Measurements from ENCODE around the gene CBLB.
A peak's percentile ranks its signal among the peaks of the same experiment; 100 is the strongest.
"Not testable (repeated sequence)": the region's sequence is repeated elsewhere in the genome, so short reads cannot be mapped to it uniquely, and the experiment has no call there.

The CBLB gene

GRCh38 chr3:105822171-105823123 is 46.4 kb downstream of the CBLB start:
- DNase-seq: no peak

- no peak for DNase-seq
Measured at GRCh38 chr3:105821433-105821832, 47.4 kb downstream of the CBLB start.

- DNase-seq: no peak
Measured at GRCh38 chr3:105816833-105817232, 52.0 kb downstream of the CBLB start.

- DNase-seq: not testable (repeated sequence)
Measured at GRCh38 chr3:105815331-105815730, 53.5 kb downstream of the CBLB start.

GRCh38 chr3:105813710-105814109 is 55.1 kb downstream of the CBLB start:
- no peak for DNase-seq

- no peak for DNase-seq
Measured at GRCh38 chr3:105812194-105812586, 56.6 kb downstream of the CBLB start.

- DNase-seq: no peak
Measured at GRCh38 chr3:105811518-105812193, 57.2 kb downstream of the CBLB start.

- no peak for DNase-seq
Measured at GRCh38 chr3:105809208-105809888, 59.5 kb downstream of the CBLB start.

GRCh38 chr3:105807701-105808100 is 61.1 kb downstream of the CBLB start:
- no peak for DNase-seq

- DNase-seq: no peak
Measured at GRCh38 chr3:105807146-105807545, 61.7 kb downstream of the CBLB start.

GRCh38 chr3:105806359-105806758 is 62.5 kb downstream of the CBLB start:
- DNase-seq: no peak

GRCh38 chr3:105805404-105805803 is 63.4 kb downstream of the CBLB start:
- DNase-seq: no peak

- no peak for DNase-seq
Measured at GRCh38 chr3:105802118-105802706, 66.6 kb downstream of the CBLB start.

- no peak for DNase-seq
Measured at GRCh38 chr3:105801397-105801796, 67.4 kb downstream of the CBLB start.

GRCh38 chr3:105800320-105800719 is 68.5 kb downstream of the CBLB start:
- DNase-seq: no peak

- no peak for DNase-seq
Measured at GRCh38 chr3:105799286-105799685, 69.5 kb downstream of the CBLB start.

- no peak for DNase-seq
Measured at GRCh38 chr3:105798381-105798934, 70.4 kb downstream of the CBLB start.

- no peak for DNase-seq
Measured at GRCh38 chr3:105793040-105793439, 75.8 kb downstream of the CBLB start.

GRCh38 chr3:105791919-105792786 is 76.7 kb downstream of the CBLB start:
- DNase-seq: peak in 1 of 56 donors; percentile 4

- no peak for DNase-seq
Measured at GRCh38 chr3:105791131-105791530, 77.7 kb downstream of the CBLB start.
